H1 (cell line): Measurements from ENCODE around the gene RGS3. TPM values are rescaled to one million over a fixed set of nuclear protein-coding genes. Genes with fewer than 3 reads are reported as not detected.
"Not testable (repeated sequence)": the region's sequence is repeated elsewhere in the genome, so short reads cannot be mapped to it uniquely, and the experiment has no call there.

Source experiments
- CTCF ChIA-PET: fragments of 300-600 bp; sonication (Branson Sonifier 250); formaldehyde crosslinking; loops from one replicate; lab custom pipeline; 2021; ENCODE audit not compliant: partially characterized antibody; lab: Charles Lee
- POLR2A ChIA-PET: fragments of 300-600 bp; sonication (Branson Sonifier 250); formaldehyde crosslinking; loops from one replicate; lab custom pipeline; 2021; ENCODE audit warnings: inconsistent platforms; ENCODE audit not compliant: partially characterized antibody; lab: Charles Lee
- DNase-seq, 2 experiments: peaks; one replicate each; pipeline versions ENCODE4 v3.0.0 to v3.0.0-alpha.2; 2010 to 2022; ENCODE audit warnings: low spot score in 2 of 2, low read depth in 1 of 2, mixed read lengths in 1 of 2
- FAIRE-seq: peaks from 2 replicates; lab custom pipeline; 2011; peaks lifted over from hg19 to GRCh38; lab: Jason Lieb, UNC
- H2AFZ ChIP-seq: 2 replicates; pipeline ENCODE4 v1.8.1; 2012; ENCODE audit warnings: low read length, inconsistent platforms
- H2AK5ac ChIP-seq: 2 replicates; pipeline ENCODE4 v1.6.1; 2013; ENCODE audit warnings: low read depth, low read length
- H2BK120ac ChIP-seq: replicated peaks from 2 replicates; pipeline ENCODE3; 2013; ENCODE audit warnings: low read depth, low read length, inconsistent platforms
- H2BK12ac ChIP-seq: 2 replicates; pipeline ENCODE4 v1.6.1; 2013; ENCODE audit warnings: low read depth, low read length
- H2BK15ac ChIP-seq: 2 replicates; pipeline ENCODE4 v1.6.1; 2013; ENCODE audit warnings: low read length
- H2BK20ac ChIP-seq: 2 replicates; pipeline ENCODE4 v1.6.1; 2013; ENCODE audit warnings: low read length
- H2BK5ac ChIP-seq: 2 replicates; pipeline ENCODE4 v1.6.1; 2013; ENCODE audit warnings: low read depth, low read length
- H3K14ac ChIP-seq: 2 replicates; pipeline ENCODE4 v1.6.1; 2013; ENCODE audit warnings: inconsistent platforms; ENCODE audit not compliant: insufficient read length
- H3K18ac ChIP-seq: 2 replicates; pipeline ENCODE4 v1.6.1; 2013; ENCODE audit warnings: low read length; ENCODE audit errors: extremely low read depth
- H3K23ac ChIP-seq: 2 replicates; pipeline ENCODE4 v1.6.1; 2013; ENCODE audit warnings: inconsistent platforms; ENCODE audit not compliant: insufficient read length
- H3K23me2 ChIP-seq: 2 replicates; pipeline ENCODE4 v1.6.1; 2013; ENCODE audit warnings: low read depth, low read length
- H3K27ac ChIP-seq: 2 replicates; pipeline ENCODE4 v1.6.1; 2011; ENCODE audit warnings: low read depth, low read length, inconsistent platforms
- H3K27me3 ChIP-seq, 4 experiments: replicated peaks in 1 of 4; 1 replicate in 1 of 4; 2 replicates in 3 of 4; pipeline versions ENCODE4 v1.6.1 to v1.8.1; 2011 to 2013; ENCODE audit warnings: low read length in 3 of 4, mild to moderate bottlenecking in 3 of 4, inconsistent platforms in 2 of 4, mixed read lengths in 2 of 4, moderate library complexity in 1 of 4; ENCODE audit not compliant: control insufficient read depth in 3 of 4, insufficient read depth in 3 of 4; ENCODE audit errors: extremely low read depth in 1 of 4
- H3K36me3 ChIP-seq, 4 experiments: 2 replicates each; pipeline versions ENCODE4 v1.6.1 to v1.8.1; 2011 to 2013; ENCODE audit warnings: mild to moderate bottlenecking in 4 of 4, low read length in 3 of 4, moderate library complexity in 2 of 4, control low read depth in 1 of 4, inconsistent platforms in 1 of 4; ENCODE audit not compliant: insufficient read depth in 4 of 4, control insufficient read depth in 2 of 4
- H3K4ac ChIP-seq: replicated peaks from 2 replicates; pipeline ENCODE3; 2013; ENCODE audit warnings: low read length, low read depth, mixed read lengths, inconsistent platforms; ENCODE audit not compliant: insufficient read length
- H3K4me1 ChIP-seq, 4 experiments: replicated peaks in 1 of 4; 1 replicate in 1 of 4; 2 replicates in 3 of 4; pipeline versions ENCODE4 v1.6.1 to v1.8.1; 2011 to 2013; ENCODE audit warnings: low read length in 3 of 4, inconsistent platforms in 2 of 4, mixed read lengths in 1 of 4; ENCODE audit not compliant: insufficient read depth in 4 of 4, control insufficient read depth in 3 of 4
- H3K4me2 ChIP-seq, 2 experiments: 2 replicates each; pipeline versions ENCODE4 v1.6.1 to v1.8.1; 2011 to 2013; ENCODE audit warnings: low read depth in 2 of 2, low read length in 2 of 2, control low read depth in 1 of 2, inconsistent platforms in 1 of 2, mild to moderate bottlenecking in 1 of 2; ENCODE audit not compliant: insufficient read depth in 1 of 2
- H3K4me3 ChIP-seq, 4 experiments: fragments of 200-600, 300-600 bp in 1 of 4; sonication (generic), shearing (Covaris generic), sonication (Bioruptor Twin) in 1 of 4; 2 replicates each; pipeline versions ENCODE4 v1.5.1 to v1.8.1; 2011 to 2016; ENCODE audit warnings: low read length in 4 of 4, low read depth in 3 of 4, control low read depth in 2 of 4, inconsistent platforms in 2 of 4, mild to moderate bottlenecking in 2 of 4, mixed read lengths in 1 of 4, moderate library complexity in 1 of 4; ENCODE audit not compliant: insufficient read depth in 2 of 4; ENCODE audit errors: extremely low read depth in 1 of 4
- H3K56ac ChIP-seq: replicated peaks from 2 replicates; pipeline ENCODE3; 2013; ENCODE audit warnings: low read depth, mild to moderate bottlenecking, mixed read lengths, low read length, inconsistent platforms; ENCODE audit not compliant: insufficient read length
- H3K79me1 ChIP-seq: 2 replicates; pipeline ENCODE4 v1.6.1; 2013; ENCODE audit warnings: low read depth, low read length, control low read depth
- H3K79me2 ChIP-seq, 2 experiments: 2 replicates each; pipeline versions ENCODE4 v1.6.1 to v1.8.1; 2012 to 2013; ENCODE audit warnings: low read length in 2 of 2, mild to moderate bottlenecking in 2 of 2, inconsistent platforms in 1 of 2; ENCODE audit not compliant: insufficient read depth in 2 of 2, control insufficient read depth in 1 of 2
- H3K9ac ChIP-seq, 4 experiments: replicated peaks in 1 of 4; 1 replicate in 1 of 4; 2 replicates in 3 of 4; pipeline versions ENCODE4 v1.6.1 to v1.8.1; 2011 to 2013; ENCODE audit warnings: low read depth in 3 of 4, low read length in 3 of 4, control low read depth in 2 of 4, mild to moderate bottlenecking in 2 of 4, moderate library complexity in 2 of 4, inconsistent platforms in 1 of 4; ENCODE audit errors: extremely low read depth in 1 of 4
- H3K9me3 ChIP-seq, 2 experiments: 2 replicates each; pipeline versions ENCODE4 v1.6.1 to v1.8.1; 2012 to 2013; ENCODE audit warnings: mild to moderate bottlenecking in 2 of 2, moderate library complexity in 2 of 2, control low read depth in 1 of 2, inconsistent platforms in 1 of 2, low read depth in 1 of 2, low read length in 1 of 2, mixed read lengths in 1 of 2; ENCODE audit not compliant: insufficient read depth in 2 of 2
- H4K20me1 ChIP-seq, 2 experiments: replicated peaks in 1 of 2; 2 replicates each; pipeline versions ENCODE3 to v1.8.1; 2011 to 2013; ENCODE audit warnings: inconsistent platforms in 2 of 2, low read length in 2 of 2, mild to moderate bottlenecking in 1 of 2; ENCODE audit not compliant: insufficient read depth in 2 of 2, control insufficient read depth in 1 of 2
- H4K5ac ChIP-seq: 2 replicates; pipeline ENCODE4 v1.6.1; 2013; ENCODE audit warnings: low read length, low read depth, mixed read lengths, inconsistent platforms; ENCODE audit not compliant: insufficient read length
- H4K8ac ChIP-seq: 2 replicates; pipeline ENCODE4 v1.8.0; 2013; ENCODE audit warnings: mild to moderate bottlenecking, moderate library complexity, low read length, inconsistent platforms; ENCODE audit not compliant: insufficient read depth; ENCODE audit errors: extremely low read depth
- H4K91ac ChIP-seq: replicated peaks from 2 replicates; pipeline ENCODE3; 2013; ENCODE audit warnings: low read length, mixed read lengths, inconsistent platforms; ENCODE audit not compliant: insufficient read length
- WGBS, 2 experiments: shearing (Covaris generic) in 1 of 2; methylation state at CpG; one replicate each; pipeline versions ENCODE4 v1.1.6 to v1.1.7; 2013 to 2015; ENCODE audit warnings: low lambda C conversion rate in 2 of 2, mixed read lengths in 2 of 2, inconsistent platforms in 1 of 2, low coverage in 1 of 2, missing lambda C conversion rate in 1 of 2; ENCODE audit not compliant: insufficient replicate concordance in 2 of 2, insufficient coverage in 1 of 2, insufficient read length in 1 of 2; ENCODE audit errors: extremely low coverage in 1 of 2, missing lambda C conversion rate in 1 of 2; 5-methylcytosine and 5-hydroxymethylcytosine counted together
- polyA plus RNA-seq, 7 experiments: library from polyadenylated mRNA; depleted of rRNA in 3 of 7; stranded (reverse) in 5 of 7; unstranded in 2 of 7; fragments of >200 nt in 5 of 7; fragments of 200-250 nt in 2 of 7; gene quantifications; 1 replicate in 5 of 7; 2 replicates in 1 of 7; 4 replicates in 1 of 7; pipeline versions ENCODE4 v1.2.1 to v1.2.3, GENCODE V29; 2011 to 2013; ENCODE audit warnings: missing spikeins in 2 of 7, mixed read lengths in 2 of 7
- total RNA-seq: library from RNA; stranded (reverse); fragmentation: NEBNext Ultra II Directional; extraction: Animal tissue kit (Norgen Biotek cat#: 25700); gene quantifications from 2 replicates; pipeline ENCODE4 v1.2.1, GENCODE V29; 2021

RGS3 gene
- total and polyA plus RNA-seq, 2 of the 8 experiments (the other 6 are each of a cell fraction or from before 2014, with no cell fraction given): 12.6 to 18.2 TPM

- H4K8ac ChIP-seq, H2BK5ac ChIP-seq, H3K56ac ChIP-seq, H4K5ac ChIP-seq, H3K27ac ChIP-seq, H2BK20ac ChIP-seq, H3K9ac ChIP-seq, H2BK12ac ChIP-seq, H2BK15ac ChIP-seq, H2BK120ac ChIP-seq, H3K23ac ChIP-seq, H3K4me2 ChIP-seq, H3K79me1 ChIP-seq, H3K36me3 ChIP-seq, H3K4me1 ChIP-seq, H2AK5ac ChIP-seq, H3K14ac ChIP-seq, H4K20me1 ChIP-seq, H3K23me2 ChIP-seq, FAIRE-seq, H3K9me3 ChIP-seq, H3K4me3 ChIP-seq, H3K4ac ChIP-seq, H4K91ac ChIP-seq, POLR2A ChIA-PET, H3K18ac ChIP-seq, DNase-seq, H3K27me3 ChIP-seq, H2AFZ ChIP-seq, H3K79me2 ChIP-seq: not testable (repeated sequence)
- 78% methylated on average over 8 of the region's 8 CpGs; no CpG with 5 or more reads in 1 of the 2 experiments for WGBS, 2 experiments
- CTCF ChIA-PET: interaction anchor here (0.8 to 1.4 kb wide), 6 partner anchors 8 to 196 kb away, joined by 3 to 4 read pairs (median 3); no protein-coding TSS in a partner anchor
These were observed 86.4 kb downstream of the RGS3 start for GRCh38 chr9:113549892-113550291.
